Activated CD4-positive, alpha-beta T cell treated with anti-CD3 and anti-CD28 coated beads for 48 hours (primary cell): ENCODE results near the gene DMC1.
"Not testable (repeated sequence)": the region's sequence is repeated elsewhere in the genome, so short reads cannot be mapped to it uniquely, and the experiment has no call there.

Source experiments
- DNase-seq: peaks from one replicate; pipeline ENCODE4 v3.0.0-alpha.2; 2020

Gene DMC1

GRCh38 chr22:38497869-38498268 is 72.1 kb downstream of the DMC1 start:
- DNase-seq, result no peak

DNA sequence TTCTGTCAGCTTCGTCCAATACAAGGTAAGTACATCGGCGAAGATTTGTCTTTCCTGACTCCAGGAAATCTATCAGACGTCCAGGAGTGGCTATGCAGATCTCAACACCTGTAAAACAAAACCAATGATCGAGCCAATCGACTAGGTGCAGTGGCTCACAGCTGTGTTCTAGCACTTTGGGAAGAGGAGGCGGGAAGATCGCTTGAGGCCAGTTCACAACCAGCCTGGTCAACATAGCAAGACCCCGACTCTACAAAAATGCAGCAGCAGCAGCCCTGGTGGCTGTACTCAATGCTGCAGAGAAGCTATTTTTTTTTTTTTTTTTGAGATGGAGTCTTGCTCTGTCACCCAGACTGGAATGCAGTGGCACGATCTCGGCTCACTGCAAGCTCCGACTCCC is 75.0 kb downstream of the DMC1 start:
- no peak for DNase-seq

- no peak for DNase-seq
These were observed 75.5 kb downstream of the DMC1 start for GRCh38 chr22:38494498-38494897.

GRCh38 chr22:38491707-38492348 is 78.2 kb downstream of the DMC1 start:
- DNase-seq, result no peak

DNA sequence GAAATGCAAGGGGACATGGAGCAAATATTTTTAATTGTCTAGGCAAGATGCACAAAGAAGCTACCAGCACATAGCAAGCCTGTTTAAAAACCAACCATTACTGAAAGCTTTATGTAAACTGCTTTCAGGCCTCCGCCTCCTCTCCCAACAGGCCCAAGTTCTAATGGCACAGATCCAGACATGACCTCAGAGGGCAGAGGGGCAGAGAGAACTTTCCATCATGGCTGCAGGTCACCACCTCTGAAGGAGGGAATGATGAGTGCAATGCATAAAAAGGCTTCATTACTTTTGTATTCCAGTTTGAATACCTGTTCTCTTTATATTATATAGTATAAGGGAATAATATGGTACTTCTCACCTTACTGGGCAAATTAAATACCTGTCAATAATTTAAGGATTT is 79.1 kb downstream of the DMC1 start:
- no peak for DNase-seq

- no peak for DNase-seq
These were observed 79.5 kb downstream of the DMC1 start for GRCh38 chr22:38490475-38490874.

GRCh38 chr22:38489561-38490145 is 80.3 kb downstream of the DMC1 start:
- DNase-seq, result no peak

DNA sequence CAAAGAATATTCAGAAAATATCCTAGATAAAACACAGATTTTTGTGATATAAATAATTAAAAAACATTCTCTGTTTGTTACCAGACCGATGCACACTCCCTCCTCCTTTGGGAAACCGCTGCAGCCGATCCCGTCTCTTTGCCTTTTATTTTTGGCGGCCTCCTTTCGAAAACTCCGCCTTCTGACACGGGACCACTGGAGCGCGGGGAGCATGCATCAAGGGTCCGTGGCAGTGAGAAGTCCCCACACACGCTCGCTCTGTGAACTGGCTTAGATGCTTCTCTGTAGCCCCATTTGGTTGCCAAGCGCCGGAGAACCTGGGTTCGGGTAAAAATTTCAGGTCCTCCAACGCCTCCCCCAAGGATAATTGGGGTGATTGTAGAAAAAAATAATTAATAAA is 80.8 kb downstream of the DMC1 start:
- DNase-seq, result no peak

DNA sequence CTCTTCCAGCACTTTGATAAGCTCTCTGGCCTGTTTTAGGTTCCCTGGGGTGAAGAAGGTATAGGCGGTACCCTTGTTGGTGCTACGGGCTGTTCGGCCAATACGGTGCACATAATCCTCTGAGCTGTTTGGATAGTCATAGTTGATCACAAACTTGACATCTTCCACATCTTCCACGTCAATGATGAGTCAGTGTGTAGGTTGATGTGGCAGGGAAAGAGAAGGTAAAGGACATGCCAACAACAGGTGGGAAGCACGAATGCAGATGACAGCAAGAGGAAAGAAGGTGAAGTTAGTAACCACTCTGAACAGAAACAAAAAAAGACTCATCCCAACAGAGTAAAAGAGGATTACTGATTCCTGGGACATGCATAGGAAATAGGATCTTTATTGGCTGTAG is 82.0 kb downstream of the DMC1 start:
- DNase-seq, result no peak

DNA sequence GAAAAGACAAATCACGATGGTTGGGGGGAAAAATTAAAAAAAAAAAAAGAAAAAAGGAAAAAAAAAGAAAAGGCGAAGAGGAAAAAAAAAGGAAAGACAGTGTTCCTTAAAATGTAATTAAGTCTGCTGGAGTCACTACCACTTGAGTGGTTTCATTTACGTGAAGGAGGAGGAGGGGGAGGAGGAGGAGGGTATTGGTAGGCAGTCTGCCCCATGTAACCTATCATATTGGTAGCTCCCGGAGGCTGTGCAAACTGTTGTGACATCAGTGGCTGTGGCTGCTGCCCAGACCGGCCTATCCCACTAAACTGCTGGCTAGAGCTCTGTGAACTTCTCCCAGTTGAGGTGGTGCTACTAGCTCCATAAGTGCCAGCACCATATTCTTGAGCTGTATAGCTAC is 84.2 kb downstream of the DMC1 start:
- DNase-seq, result no peak

DNA sequence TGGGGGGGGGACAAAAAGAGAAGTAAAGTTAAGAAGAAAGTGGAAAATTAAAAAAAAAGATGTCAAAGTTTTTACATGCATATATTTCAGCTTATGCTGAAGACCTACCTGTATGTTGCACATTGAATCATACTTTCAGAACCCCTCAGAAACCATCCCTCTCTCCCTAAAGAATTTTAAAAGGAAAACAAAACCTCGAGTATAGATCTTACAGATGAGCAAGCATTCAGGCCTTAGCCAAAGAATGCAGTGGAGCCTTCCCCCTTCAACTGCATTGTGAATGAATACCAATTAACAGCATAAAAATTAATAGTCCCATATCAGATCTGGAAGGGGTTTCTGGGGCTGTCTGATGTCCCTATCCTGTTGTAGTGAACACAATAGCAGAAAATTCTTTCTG is 85.7 kb downstream of the DMC1 start:
- DNase-seq, result no peak

DNA sequence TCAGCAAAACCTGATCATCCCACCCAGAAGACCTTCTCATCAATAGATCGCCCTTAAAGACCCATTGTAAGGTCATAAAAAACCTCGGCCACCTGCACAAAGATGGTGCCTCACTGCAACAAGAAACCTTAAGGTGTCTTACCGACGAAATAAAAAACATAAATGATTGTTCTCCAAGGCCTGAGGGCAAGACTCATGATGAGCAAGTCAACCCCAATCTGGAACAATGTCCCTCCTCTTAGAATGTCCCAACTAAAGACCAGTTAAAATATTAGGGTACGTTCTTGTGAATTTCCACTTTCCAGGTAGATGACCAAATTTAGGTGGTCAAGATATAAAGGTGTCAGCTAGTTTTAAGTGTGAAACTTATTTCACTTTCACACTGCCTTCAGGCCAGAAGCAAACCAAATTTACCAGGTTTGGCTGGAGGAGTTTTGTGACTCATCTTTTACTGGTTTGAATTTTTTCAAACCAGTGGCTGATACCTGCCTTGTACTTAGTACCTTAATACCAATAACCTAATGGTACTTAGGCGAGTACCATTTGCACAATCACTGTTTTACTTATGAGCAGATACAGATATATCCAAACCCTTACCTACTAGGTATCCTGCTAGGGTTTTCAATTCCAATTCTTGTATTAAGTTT is 87.2 kb downstream of the DMC1 start:
- no peak for DNase-seq

- no peak for DNase-seq
These were observed 88.1 kb downstream of the DMC1 start for GRCh38 chr22:38481871-38482332.

DNA sequence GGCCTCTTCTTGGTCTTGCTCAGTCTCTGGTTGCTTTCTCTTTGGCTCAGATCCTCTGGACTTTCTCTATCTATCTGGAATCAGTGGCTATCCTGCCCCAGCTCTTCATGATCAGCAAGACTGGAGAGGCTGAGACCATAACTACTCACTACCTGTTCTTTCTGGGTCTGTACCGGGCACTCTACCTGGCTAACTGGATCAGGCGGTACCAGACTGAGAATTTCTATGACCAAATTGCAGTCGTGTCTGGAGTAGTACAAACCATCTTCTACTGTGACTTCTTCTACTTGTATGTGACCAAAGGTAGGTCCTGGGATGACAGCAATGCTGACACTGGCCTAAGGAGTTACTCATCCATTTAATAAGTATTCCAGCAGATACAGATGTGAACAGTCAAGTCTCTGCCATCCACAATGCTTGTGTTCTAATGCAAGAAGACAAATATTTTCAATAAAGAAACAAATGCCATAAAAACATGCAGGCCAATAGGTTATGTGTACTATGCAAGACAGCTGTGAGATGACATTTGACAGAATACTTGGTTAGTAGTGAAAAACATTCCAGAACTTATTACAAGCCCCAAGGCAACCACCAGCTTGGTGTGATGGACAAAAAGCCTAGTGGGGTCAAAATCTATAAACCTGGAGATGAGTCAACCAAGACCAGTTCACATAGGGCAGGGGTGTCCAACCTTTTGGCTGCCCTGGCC is 88.7 kb downstream of the DMC1 start:
- DNase-seq, result no peak

DNA sequence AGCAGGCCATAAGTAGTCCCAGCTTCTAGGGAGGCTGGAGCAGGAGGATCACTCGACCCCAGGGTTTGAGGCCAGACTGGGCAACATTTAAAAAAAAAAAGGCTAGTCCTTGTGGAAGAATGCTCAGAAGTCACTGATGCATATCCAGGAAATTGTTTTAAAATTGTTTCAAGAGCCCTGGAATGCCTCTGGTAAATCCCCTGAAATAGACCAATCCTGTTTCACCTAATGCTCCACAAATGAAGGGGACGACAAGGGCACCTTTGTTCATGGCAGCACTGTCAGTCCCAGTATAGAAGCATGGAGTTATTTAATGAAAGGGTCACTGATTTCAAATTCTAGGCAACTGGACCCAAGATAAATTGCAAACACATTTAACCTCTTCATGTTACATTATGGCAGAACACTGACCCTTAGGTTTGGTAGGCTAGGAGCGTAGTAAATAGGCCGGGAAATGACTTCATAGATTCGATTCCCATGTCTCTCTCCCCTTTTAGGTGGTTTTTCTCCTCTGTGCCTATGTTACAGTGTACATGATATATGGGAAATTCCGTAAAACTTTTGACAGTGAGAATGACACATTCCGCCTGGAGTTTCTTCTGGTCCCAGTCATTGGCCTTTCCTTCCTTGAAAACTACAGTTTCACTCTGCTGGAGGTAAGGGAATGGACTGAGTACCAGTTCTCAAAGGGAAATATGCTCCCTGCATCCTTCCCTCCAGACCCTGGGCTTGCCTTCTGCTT is 90.7 kb downstream of the DMC1 start:
- no peak for DNase-seq

GRCh38 chr22:38477585-38477984 is 92.4 kb downstream of the DMC1 start:
- no peak for DNase-seq

GRCh38 chr22:38474003-38474607 is 95.9 kb downstream of the DMC1 start:
- DNase-seq, result no peak

- no peak for DNase-seq
These were observed 98.7 kb downstream of the DMC1 start for GRCh38 chr22:38471237-38471636.

DNA sequence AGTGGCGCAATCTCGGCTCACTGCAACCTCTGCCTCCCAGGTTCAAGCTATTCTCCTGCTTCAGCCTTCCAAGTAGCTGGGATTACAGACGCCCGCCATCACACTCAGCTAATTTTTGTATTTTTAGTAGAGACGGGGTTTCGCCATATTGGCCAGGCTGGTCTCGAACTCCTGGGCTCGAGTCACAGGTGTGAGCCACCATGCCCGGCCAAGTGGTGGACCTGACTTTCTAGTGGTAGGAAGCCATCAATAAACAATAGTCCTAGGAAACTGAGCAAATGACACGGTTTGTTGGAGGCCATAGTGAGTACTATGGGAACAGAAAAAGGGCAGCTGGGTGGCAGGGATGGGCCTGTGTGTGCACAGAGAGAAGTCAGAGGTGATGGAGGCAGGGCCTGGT is 99.8 kb downstream of the DMC1 start:
- not testable (repeated sequence) for DNase-seq

- no peak for DNase-seq
These were observed 100.6 kb downstream of the DMC1 start for GRCh38 chr22:38469306-38469781.
